H1 (cell line): Measurements from ENCODE around the gene HIVEP3.

Experiments used
- ATF2 ChIP-seq: IDR thresholded peaks from 2 replicates; pipeline ENCODE4 v1.6.1; 2012; ENCODE audit warnings: low read length, inconsistent platforms
- CTCF ChIP-seq, 3 experiments: IDR thresholded peaks; 1 replicate in 2 of 3; 2 replicates in 1 of 3; pipeline versions ENCODE4 v1.5.1 to v1.6.1; 2011; ENCODE audit warnings: low read length in 3 of 3, mild to moderate bottlenecking in 3 of 3, inconsistent platforms in 2 of 3, low read depth in 1 of 3, moderate library complexity in 1 of 3; ENCODE audit not compliant: insufficient read depth in 1 of 3; ENCODE audit errors: control extremely low read depth in 1 of 3
- FOSL1 ChIP-seq: IDR thresholded peaks from 2 replicates; pipeline ENCODE4 v1.6.1; 2011; ENCODE audit warnings: mild to moderate bottlenecking, low read depth, low read length, moderate library complexity; ENCODE audit not compliant: insufficient read depth
- MAFK ChIP-seq: IDR thresholded peaks from 2 replicates; pipeline ENCODE4 v1.6.1; 2012; ENCODE audit warnings: low read depth, mild to moderate bottlenecking, improper control_type of control experiment, low read length
- MAX ChIP-seq: IDR thresholded peaks from 2 replicates; pipeline ENCODE4 v1.6.1; 2012; ENCODE audit warnings: inconsistent platforms
- POLR2A ChIP-seq, 2 experiments: IDR thresholded peaks; 1 replicate in 1 of 2; 2 replicates in 1 of 2; pipeline ENCODE4 v1.6.1; 2011; ENCODE audit warnings: low read depth in 2 of 2, low read length in 2 of 2, mild to moderate bottlenecking in 2 of 2; ENCODE audit errors: control extremely low read depth in 1 of 2
- SAP30 ChIP-seq: fragments of 300-600 bp; sonication (generic); IDR thresholded peaks from 2 replicates; pipeline ENCODE4 v1.7.1; 2012; ENCODE audit warnings: low read length, moderate library complexity, mild to moderate bottlenecking, inconsistent platforms; ENCODE audit not compliant: insufficient read depth, insufficient replicate concordance

- TF ChIP-seq FOSL1 (no peak), MAFK (no peak), SAP30 (no peak), CTCF (IDR thresholded peaks at IDR 0.05; ENCODE audit: control extremely low read depth in 1 of 3, insufficient read depth in 1 of 3, low read depth in 1 of 3, low read length in 3 of 3) (no peak), POLR2A (IDR thresholded peaks at IDR 0.05; ENCODE audit: control extremely low read depth in 1 of 2, low read depth in 2 of 2, low read length in 2 of 2) (no peak), ATF2 (no peak), MAX (no peak)
Observed at GRCh38 chr1:41493626-41494350, 424.9 kb downstream of the HIVEP3 start.
